GM12875 (cell line): ENCODE results near the gene INHA.

Experiments
- H3K4me3 ChIP-seq: one replicate; pipeline ENCODE4 v1.5.1; 2011; ENCODE audit warnings: low read depth, low read length, control low read depth
- TF ChIP-seq, protein P1 (sequence below): IDR thresholded peaks from 2 replicates; pipeline ENCODE4 v1.5.1; 2011; ENCODE audit warnings: low read depth, mild to moderate bottlenecking, control low read depth, inconsistent platforms, low read length, moderate library complexity, borderline replicate concordance; ENCODE audit not compliant: insufficient read depth

The INHA gene

GRCh38 chr2:219613461-219614070, 41.5 kb downstream of the INHA start:
- TF ChIP-seq, protein P1, sequence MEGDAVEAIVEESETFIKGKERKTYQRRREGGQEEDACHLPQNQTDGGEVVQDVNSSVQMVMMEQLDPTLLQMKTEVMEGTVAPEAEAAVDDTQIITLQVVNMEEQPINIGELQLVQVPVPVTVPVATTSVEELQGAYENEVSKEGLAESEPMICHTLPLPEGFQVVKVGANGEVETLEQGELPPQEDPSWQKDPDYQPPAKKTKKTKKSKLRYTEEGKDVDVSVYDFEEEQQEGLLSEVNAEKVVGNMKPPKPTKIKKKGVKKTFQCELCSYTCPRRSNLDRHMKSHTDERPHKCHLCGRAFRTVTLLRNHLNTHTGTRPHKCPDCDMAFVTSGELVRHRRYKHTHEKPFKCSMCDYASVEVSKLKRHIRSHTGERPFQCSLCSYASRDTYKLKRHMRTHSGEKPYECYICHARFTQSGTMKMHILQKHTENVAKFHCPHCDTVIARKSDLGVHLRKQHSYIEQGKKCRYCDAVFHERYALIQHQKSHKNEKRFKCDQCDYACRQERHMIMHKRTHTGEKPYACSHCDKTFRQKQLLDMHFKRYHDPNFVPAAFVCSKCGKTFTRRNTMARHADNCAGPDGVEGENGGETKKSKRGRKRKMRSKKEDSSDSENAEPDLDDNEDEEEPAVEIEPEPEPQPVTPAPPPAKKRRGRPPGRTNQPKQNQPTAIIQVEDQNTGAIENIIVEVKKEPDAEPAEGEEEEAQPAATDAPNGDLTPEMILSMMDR: no peak
- no peak overlapping the region for H3K4me3 ChIP-seq

- TF ChIP-seq, protein P1: no peak
- no peak overlapping the region for H3K4me3 ChIP-seq
These were observed 42.2 kb downstream of the INHA start for GRCh38 chr2:219614076-219614860.

GRCh38 chr2:219615036-219615435, 42.9 kb downstream of the INHA start:
- no peak overlapping the region for H3K4me3 ChIP-seq
- TF ChIP-seq, protein P1: no peak

- TF ChIP-seq, protein P1: no peak
- no peak overlapping the region for H3K4me3 ChIP-seq
These were observed 43.8 kb downstream of the INHA start for GRCh38 chr2:219615894-219616293.

- TF ChIP-seq, protein P1: no peak
- H3K4me3 ChIP-seq: no peak overlapping the region
These were observed 44.4 kb downstream of the INHA start for GRCh38 chr2:219616550-219616949.

- no peak overlapping the region for H3K4me3 ChIP-seq
- TF ChIP-seq, protein P1: no peak
These were observed 46.6 kb downstream of the INHA start for GRCh38 chr2:219618733-219619122.

- TF ChIP-seq, protein P1: no peak
- H3K4me3 ChIP-seq: no peak overlapping the region
These were observed 47.1 kb downstream of the INHA start for GRCh38 chr2:219619235-219619634.
